GM23338 (cell line): Measurements from ENCODE around the gene KRT33B. TPM values are rescaled to one million over a fixed set of nuclear protein-coding genes. Genes with fewer than 3 reads are reported as not detected.

Source experiments
- ETS1 ChIP-seq: IDR thresholded peaks from 2 replicates; pipeline ENCODE4 v1.6.1; 2016; ENCODE audit warnings: antibody characterized with exemption
- EZH2phosphoT487 ChIP-seq: fragments of 200-600 bp; sonication (generic); IDR thresholded peaks from one replicate; pipeline ENCODE4 v1.8.1; 2018; ENCODE audit warnings: antibody characterized with exemption; ENCODE audit not compliant: unreplicated experiment
- POLR2AphosphoS5 ChIP-seq: IDR thresholded peaks from 2 replicates; pipeline ENCODE4 v1.6.1; 2016; ENCODE audit warnings: antibody characterized with exemption, low read depth
- REST ChIP-seq: IDR thresholded peaks from one replicate; pipeline ENCODE4 v1.6.1; 2018; ENCODE audit warnings: antibody characterized with exemption; ENCODE audit not compliant: unreplicated experiment
- STAT1 ChIP-seq: IDR thresholded peaks from one replicate; pipeline ENCODE4 v1.6.1; 2016; ENCODE audit warnings: antibody characterized with exemption; ENCODE audit not compliant: unreplicated experiment
- ZNF114 ChIP-seq: fragments of 250-450 bp; sonication (Bioruptor Pico); IDR thresholded peaks from 2 replicates; pipeline ENCODE4 v1.5.0; 2020; ENCODE audit warnings: mild to moderate bottlenecking, moderate library complexity
- ZNF462 ChIP-seq: fragments of 250-450 bp; sonication (Bioruptor Pico); IDR thresholded peaks from 2 replicates; pipeline ENCODE4 v1.5.0; 2020; ENCODE audit warnings: mild to moderate bottlenecking, moderate library complexity
- polyA plus RNA-seq: library from polyadenylated mRNA; unstranded; fragments of >200 nt; fragmentation: Nextera tagmentation; extraction: Ambion mirVana; gene quantifications from 2 replicates; pipeline ENCODE4 v1.2.1, GENCODE V29; 2016
- total RNA-seq: library from RNA; depleted of rRNA; stranded (reverse); fragments of >200 nt; shearing (Covaris generic); gene quantifications from 2 replicates; pipeline ENCODE4 v1.2.3, GENCODE V29; 2014

The KRT33B gene
- total and polyA plus RNA-seq, 2 experiments from 2014 or later: not detected

GRCh38 chr17:41332239-41332638 lies 37.4 kb downstream of the KRT33B start (continued):
- TF ChIP-seq REST: no peak
- no peak for TF ChIP-seq STAT1
- no peak for TF ChIP-seq ETS1
- TF ChIP-seq EZH2phosphoT487: no peak
- TF ChIP-seq ZNF114 (CRISPR knock-in tag): no peak
- TF ChIP-seq POLR2AphosphoS5: no peak
- no peak for TF ChIP-seq ZNF462 (CRISPR knock-in tag)
